GM18502 (cell line): Measurements from ENCODE around the gene SFT2D3.

Experiments used
- ATAC-seq: cut with Tn5 transposase; IDR thresholded peaks from one replicate; pipeline ENCODE4 v1.9.1; 2021; ENCODE audit warnings: mild to moderate bottlenecking; ENCODE audit not compliant: unreplicated experiment, poor library complexity

Gene SFT2D3

DNA sequence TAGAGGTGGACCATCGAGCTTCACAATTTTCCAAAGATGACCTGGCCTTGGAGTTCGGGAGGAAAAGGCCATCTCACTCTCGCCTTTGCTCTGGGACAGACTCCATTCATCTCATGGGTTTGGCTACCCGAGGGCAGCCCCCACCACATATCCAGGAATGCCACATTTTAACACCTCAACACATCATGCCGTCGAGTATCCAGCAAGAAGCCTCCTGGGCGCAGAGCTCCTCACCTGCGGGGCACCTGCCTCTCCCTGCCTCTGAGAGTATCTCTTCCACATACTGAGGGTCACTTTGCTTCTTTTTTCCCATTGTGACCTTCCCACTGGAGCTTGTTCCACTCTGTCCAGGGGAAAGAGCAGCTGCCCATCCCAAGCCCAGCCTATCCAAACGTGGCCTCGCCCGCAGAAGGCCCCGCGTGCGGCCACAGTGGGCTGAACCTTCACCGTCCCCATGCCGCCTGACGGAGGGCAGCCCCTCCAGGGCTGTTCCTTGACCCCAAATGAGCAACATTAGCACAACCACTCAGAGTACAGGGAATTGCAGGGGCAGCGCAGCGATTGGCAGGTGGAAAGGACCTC is 20.5 kb upstream of the SFT2D3 start:
- no peak for ATAC-seq

GRCh38 chr2:127681288-127681804 is 20.0 kb upstream of the SFT2D3 start:
- no peak for ATAC-seq

DNA sequence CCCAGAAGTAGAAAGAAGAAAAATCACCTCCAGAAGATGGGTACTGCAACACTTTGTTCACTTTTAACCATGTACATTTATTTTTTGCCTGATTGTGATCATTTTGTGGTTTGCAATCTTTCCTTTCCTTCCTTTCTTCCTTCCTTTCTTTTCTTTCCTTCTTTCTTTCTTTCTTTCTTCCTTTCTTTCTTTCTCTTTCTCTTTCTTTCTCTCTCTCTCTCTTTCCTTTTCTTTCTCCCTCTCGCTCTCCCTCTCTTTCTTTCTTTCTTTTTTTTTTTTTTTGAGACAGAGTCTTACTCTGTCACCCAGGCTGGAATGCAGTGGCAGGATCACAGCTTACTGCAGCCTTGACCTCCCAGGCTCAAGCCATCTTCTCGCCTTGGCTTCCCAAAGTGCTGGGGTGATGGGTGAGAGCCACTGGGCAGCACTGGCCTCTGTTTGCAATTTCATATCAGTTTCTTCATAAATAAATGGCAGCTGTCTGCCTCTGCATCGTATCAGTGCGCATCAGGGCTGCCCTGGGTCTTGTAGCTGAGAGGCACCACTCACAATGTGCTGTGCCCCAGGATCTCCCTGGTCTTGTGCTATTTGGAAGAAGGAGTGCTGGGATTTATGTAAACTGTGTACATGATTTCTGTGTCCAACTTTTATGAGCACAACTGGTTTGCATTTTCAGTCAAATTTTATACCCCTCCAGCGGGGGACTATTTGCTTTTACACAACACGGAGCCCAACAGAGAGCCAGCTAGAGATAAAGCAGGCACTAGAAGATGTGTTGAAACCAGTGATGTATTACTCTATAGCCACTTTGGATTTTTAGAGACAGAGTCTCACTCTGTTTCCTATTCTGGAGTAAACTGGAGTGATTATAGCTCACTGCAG is 19.1 kb upstream of the SFT2D3 start:
- ATAC-seq: no peak

GRCh38 chr2:127683056-127683455 is 18.2 kb upstream of the SFT2D3 start:
- ATAC-seq: no peak

- ATAC-seq: no peak
Observed at GRCh38 chr2:127683757-127684156, 17.5 kb upstream of the SFT2D3 start.

- no peak for ATAC-seq
Observed at GRCh38 chr2:127685410-127686080, 15.8 kb upstream of the SFT2D3 start.

GRCh38 chr2:127688405-127688804 is 12.9 kb upstream of the SFT2D3 start:
- no peak for ATAC-seq

DNA sequence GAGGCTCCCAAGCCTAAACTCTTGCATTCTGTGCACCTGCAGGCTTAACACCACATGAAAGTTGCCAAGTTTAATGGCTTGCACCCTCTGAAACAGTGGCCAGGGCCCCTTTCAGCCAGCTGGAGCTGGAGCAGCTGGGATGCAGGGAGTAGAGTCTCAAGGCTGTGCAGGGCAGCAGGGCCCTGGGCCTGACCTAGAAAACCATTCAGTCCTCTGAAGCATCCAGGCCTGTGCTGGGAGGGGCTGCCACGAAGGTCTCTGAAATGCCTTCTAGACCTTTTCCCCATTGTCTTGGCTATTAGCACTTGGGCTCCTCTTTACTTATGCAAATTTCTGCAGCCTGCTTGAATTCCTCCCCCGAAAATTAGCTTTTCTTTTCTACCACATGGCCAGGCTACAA is 10.6 kb upstream of the SFT2D3 start:
- no peak for ATAC-seq

GRCh38 chr2:127694986-127695385 is 6.3 kb upstream of the SFT2D3 start:
- ATAC-seq: no peak

DNA sequence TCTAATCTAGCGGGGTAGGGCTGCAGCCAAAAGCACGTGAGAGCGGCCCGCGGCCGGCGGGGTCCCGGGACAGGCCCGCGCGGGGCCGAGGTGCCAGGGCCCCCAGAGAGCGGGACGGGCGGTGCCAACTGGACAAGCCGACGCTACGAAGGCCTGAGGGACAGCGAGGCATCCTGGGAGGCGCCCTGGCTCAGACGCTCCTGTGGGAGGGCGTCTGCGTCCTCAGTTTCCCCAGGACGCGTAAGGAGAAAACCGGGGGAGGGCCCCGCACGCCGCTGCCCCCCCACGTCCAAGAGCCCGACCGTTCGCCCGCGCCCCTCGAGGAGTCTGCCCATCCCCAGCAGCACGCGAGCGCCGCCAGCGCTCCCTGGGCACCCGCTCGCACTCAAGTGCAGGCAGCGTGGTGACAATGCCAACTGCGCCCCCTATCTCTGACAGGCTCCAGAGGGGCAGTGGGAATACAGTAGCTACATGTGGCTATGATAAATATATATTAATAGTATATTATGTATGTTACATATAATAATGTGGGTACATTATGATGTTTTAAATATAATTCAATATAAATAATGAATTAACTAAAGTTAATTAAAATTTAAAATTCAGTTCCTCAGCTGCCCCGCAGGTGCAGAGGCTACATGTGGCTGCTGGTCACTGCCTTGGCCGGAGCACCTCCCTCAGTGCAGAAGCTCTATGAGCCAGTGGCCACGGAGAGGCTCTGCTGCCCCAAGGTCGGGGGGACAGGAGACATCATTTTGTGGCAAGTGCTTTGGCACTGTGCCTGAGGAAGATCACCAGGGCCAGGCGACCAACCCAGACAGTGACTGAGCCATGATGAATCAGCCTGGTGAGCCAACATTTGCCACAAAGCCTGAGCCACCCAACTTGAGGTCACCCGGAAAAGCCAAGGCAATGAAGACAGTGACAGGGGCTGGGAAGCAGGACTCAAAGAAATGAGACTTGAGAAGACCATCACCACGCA is 5.5 kb upstream of the SFT2D3 start:
- ATAC-seq: no peak

DNA sequence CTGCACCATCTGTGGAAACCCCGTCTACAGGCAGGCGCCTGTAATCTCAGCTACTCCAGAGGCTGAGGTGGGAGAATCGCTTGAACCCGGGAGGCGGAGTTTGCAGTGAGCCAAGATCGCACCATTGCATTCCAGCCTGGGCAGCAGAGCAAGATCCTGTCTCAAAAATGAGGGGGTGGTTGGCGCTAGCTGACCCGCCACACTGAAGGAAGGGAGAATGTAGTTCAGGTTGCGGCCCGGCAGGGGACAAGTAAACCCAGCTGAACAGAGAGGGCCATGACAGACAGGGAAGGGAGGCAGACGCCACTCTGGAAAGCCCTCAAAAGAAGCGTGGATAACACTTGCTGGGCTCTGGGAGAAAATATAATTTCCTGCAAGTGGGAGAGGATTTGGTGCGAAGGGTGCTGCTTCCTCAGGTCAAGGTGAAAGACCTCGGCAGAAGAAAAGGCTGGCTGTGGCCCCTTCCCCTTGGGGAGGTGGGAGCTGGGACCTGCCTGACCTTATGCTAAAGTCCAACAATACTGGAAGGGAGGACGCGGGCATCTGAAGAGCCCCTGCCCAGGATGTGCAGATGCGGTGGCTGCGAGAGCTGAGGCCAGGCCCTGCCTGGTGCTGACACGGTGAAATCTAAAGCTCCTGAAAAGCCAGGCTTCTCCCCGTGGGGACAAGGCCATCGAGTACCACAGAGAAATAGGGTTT is 3.7 kb upstream of the SFT2D3 start:
- ATAC-seq: no peak

- ATAC-seq: no peak
Observed at GRCh38 chr2:127698553-127699355, 2.5 kb upstream of the SFT2D3 start.

- ATAC-seq: peak; percentile 71
Observed at GRCh38 chr2:127700527-127701192, 637 bp upstream of the SFT2D3 start.

GRCh38 chr2:127701651-127702394 is 526 bp downstream of the SFT2D3 start:
- peak; percentile 47 for ATAC-seq

GRCh38 chr2:127702395-127703009 is 1.2 kb downstream of the SFT2D3 start:
- ATAC-seq: no peak

GRCh38 chr2:127703282-127703681 is 2.0 kb downstream of the SFT2D3 start:
- no peak for ATAC-seq
